GM19193 (cell line): ENCODE data around the gene ATG4A.

ENCODE experiments used
- POLR2A ChIP-seq: IDR thresholded peaks from 4 replicates; pipeline ENCODE4 v1.6.1; 2011; ENCODE audit not compliant: insufficient read depth, insufficient read length; ENCODE audit errors: extremely low read depth

ATG4A gene

DNA sequence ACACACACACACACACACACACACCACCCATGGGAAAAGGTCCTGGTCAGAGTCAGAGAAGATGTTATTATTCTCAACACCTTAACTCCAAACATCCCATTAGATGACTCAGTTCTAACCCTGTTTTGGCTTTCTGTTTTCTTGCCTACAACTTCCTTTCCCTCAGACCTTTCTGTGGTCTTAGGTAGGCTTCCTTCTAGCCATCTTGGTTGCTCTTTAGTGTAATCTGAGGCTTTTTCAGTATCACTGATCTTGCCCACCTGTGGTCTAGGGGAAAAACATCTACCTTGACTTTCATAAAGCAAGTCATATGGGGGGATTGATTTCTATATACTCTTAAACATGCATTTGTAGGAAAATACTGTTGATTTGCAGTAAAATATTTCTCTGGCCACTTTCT lies 56.9 kb downstream of the ATG4A start:
- no peak for TF ChIP-seq POLR2A

- TF ChIP-seq POLR2A: no peak
Measured at GRCh38 chrX:108156082-108156481, 64.5 kb downstream of the ATG4A start.

GRCh38 chrX:108156934-108157466 lies 65.4 kb downstream of the ATG4A start:
- TF ChIP-seq POLR2A: no peak

GRCh38 chrX:108157628-108158027 lies 66.0 kb downstream of the ATG4A start:
- no peak for TF ChIP-seq POLR2A

DNA sequence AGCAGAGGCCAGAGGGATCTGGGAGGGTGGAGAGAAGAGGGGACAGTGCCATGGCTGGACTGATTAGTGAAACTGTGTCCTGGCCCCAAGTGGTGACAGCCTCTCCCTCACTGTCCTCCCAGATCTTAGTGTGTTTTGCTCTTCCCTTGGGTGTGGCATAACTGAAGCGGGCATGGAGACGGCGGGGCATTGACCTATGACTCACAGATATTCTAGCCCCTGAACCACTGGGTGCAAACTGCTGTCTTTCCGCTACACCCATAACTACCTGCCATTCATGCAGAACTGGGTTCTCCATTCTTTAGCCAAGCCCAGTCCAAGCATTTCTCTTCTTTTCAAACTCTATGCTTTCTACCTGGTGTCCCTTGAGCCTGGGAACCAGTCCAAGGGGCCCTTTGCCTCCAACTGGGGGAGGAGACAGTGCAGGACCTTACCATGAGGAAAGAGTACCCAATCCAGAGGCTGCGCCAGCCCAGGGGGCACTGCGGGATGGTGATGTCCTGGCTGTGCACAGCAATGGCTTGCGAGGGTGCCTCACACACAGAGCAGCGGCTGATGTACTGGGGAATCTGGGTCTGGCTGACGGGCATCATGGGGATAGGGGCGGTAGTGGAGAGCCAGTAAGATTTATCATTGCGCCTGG lies 67.6 kb downstream of the ATG4A start:
- no peak for TF ChIP-seq POLR2A

DNA sequence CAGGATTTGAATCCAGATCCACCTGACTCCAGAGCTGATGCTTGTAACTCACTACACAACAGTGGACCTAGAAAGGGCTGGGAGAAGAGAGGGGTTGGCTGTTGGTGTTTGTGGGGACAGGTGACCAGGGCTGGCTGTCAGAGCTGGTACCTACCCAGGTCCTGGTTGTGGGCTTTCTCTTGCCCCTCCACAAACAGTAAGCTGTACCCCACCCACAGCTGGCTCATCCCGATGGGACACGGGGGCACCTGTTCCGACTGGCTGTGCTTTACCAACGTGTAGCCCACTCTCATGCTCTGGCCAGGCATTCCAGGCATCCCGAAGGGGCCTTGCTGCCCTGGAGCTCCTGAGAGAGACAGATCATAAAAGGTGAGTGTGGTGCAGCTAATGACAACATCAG lies 68.7 kb downstream of the ATG4A start:
- TF ChIP-seq POLR2A: no peak

GRCh38 chrX:108162265-108162664 lies 70.7 kb downstream of the ATG4A start:
- TF ChIP-seq POLR2A: no peak

- TF ChIP-seq POLR2A: no peak
Measured at GRCh38 chrX:108163333-108164082, 71.9 kb downstream of the ATG4A start.

DNA sequence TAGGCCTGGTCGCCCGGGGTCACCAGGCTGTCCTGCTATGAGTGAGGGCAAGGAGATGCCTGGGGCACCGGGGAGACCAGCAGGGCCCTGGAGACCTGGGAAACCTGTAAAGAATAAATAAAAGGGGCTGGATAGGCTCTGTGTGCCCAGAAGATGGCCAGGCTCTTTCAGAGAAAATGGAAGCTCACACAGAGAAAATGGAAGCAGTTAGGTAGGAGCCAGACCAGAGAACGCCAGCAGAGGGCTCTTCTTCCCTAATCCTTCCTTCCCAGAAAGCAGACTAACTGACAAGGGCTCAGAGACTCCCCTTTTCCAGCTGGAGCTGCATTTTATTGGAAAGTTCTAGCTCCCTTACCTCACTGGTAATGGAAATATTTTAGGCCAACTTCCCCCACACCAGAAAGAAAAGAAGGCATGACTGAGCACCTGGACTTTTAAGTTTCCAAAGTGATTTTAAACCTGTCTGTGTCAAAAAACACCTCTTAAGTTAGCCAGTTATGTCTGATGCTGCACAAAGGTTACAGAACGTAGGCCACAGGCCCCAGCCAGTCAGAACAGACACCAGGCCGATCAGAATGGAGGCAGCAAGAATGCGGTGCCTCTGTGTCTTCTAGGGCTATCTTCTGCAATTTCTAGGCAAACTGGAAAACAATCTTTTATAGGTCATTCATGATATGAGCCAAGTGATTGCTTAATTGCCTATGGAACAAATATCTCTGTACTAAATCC lies 74.0 kb downstream of the ATG4A start:
- TF ChIP-seq POLR2A: no peak

DNA sequence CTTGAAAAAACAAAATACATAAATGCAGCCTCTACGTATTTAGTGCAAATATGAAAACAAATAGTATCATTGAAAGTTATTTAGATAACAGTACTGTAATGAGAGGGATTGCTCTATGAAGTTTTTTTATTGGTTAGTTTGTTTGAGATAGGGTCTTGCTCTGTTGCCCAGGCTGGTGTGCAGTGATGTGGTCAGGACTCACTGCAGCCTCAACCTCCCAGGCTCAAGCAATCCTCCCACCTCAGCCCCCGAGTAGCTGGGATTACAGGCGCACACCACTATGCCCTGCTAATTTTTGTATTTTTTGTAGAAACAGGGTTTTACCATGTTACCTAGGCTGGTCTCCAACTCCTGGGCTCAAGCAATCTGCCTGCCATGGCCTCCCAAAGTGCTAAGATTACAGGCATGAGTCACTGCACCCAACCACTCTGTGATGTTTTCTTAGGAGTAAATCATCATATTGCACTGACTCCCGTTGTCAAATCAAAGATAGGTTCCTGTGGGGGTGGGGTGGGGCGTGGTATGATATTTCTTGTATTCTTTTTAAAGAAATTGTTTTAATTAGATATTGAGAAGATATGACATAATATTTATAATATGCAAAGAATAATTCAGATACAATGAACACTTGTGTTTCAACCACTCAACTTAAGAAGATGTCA lies 75.8 kb downstream of the ATG4A start:
- no peak for TF ChIP-seq POLR2A

DNA sequence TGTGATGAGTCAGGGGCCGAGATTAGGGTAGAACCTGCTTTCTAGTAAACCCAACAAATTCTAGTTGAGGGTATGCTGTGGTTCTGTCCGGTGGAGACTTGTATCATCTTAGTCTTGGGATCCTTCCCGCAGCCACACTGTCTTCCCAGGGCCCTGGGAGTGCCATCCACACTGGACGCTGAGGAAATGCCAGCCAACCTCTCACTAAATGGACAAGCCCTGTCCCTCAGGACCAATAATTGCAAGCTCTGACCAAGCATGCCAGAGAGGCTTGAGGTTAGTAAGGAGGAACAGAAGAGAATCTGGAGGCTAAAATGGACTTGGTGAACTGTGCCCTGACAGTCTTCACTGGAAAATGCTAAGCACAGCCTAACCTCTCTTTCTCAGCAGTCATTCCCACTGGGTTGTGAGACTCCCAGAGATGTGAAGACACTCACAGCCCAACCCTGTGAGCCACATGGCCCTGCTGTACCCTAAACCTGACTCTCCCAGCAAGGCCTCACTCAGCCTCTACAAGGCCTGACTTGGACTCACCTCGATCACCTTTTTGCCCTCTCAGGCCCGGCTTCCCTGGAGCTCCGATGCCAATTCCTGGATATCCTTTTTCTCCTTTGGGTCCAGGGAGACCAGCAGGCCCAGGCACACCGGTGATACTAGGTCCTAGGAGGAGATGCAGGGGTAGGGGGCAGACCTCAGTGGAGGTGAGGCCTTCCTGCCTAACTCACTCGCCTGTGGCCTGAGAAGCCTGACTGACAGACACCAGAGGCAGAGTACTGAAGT lies 77.6 kb downstream of the ATG4A start:
- no peak for TF ChIP-seq POLR2A

GRCh38 chrX:108169768-108170167 lies 78.2 kb downstream of the ATG4A start:
- TF ChIP-seq POLR2A: no peak

- no peak for TF ChIP-seq POLR2A
Measured at GRCh38 chrX:108171671-108172070, 80.1 kb downstream of the ATG4A start.

- TF ChIP-seq POLR2A: no peak
Measured at GRCh38 chrX:108173874-108174273, 82.3 kb downstream of the ATG4A start.
